Glomerular visceral epithelial cell (primary cell): ENCODE measurements around the gene DDX51.
"Not testable (repeated sequence)": the region's sequence is repeated elsewhere in the genome, so short reads cannot be mapped to it uniquely, and the experiment has no call there.

ENCODE experiments used
- DNase-seq: peaks from one replicate; pipeline ENCODE4 v3.0.0-alpha.2; 2016; ENCODE audit errors: extremely low spot score

Gene DDX51

GRCh38 chr12:132117558-132117875, 26.6 kb downstream of the DDX51 start:
- DNase-seq = no peak

GRCh38 chr12:132116709-132117557, 27.2 kb downstream of the DDX51 start:
- DNase-seq = no peak

- no peak for DNase-seq
These were observed 28.6 kb downstream of the DDX51 start for GRCh38 chr12:132115500-132115899.

DNA sequence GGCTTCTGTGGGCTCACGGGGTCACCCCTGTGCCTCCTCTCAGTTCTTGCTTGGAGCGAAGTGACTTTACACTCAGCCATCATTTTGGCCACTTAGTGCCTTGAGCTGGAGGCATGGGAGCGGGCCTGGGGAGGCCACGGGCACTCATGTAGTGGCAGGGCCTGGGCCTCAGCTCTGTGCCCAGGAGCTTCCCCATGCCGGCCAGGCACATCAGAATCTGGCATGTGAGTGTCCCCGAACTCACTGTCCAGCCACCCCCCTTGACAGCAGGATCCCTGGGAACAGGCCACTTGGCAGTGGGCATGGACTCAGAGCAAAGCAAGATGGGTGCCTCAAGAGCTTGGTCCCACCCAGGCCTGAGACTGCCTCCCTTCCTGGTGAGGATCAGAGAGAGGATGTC, 29.5 kb downstream of the DDX51 start:
- no peak for DNase-seq

DNA sequence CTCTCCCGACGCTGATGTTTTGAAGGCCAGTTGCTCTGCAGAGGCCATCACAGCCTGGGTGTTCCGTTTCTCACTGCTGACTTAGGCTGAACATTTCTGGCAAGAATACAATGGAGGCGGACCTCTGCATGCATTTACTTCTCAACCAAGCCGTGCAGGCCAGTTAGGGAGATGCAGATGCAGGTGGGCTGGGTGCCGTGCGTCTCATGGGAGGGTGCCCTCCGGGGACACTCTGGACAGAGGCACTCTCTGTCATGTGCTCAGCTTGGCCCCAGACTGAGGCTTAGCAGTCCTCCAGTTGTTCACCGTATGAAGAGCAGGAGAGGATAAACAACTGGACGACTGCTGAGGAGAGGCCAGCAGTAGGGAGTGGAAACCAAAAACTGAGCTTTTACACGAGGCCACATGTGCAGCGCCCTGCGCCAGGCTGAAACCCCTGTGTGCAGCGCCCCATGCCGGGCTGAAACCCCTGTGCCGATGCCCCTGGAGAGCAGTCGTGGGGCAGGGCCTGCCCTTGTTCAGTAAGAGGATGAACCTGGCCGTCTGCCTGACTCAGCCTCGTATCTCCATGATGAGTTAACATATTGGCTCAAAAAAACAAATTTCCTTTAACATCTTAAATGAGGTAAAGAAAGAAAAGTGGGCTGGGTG, 32.3 kb downstream of the DDX51 start:
- DNase-seq = no peak

- DNase-seq = no peak
These were observed 33.4 kb downstream of the DDX51 start for GRCh38 chr12:132110677-132111076.

DNA sequence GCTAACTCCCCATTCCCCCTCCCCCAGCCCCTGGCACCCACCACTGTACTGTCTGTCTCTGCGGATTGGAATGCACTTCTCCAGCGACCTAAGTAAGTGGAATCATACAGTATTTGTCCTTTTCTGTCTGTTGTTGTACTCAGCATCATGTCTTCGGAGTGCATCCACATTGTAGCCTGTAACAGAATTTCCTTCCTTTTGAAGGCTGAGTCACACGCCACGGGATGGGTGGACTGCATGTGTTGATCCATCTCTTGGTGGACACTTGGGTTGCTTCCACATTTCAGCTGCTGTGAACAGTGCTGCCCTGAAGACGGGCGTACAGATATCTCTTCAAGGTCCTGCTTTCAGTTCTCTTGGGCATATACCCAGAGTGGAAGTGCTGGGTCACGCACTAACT, 34.4 kb downstream of the DDX51 start:
- DNase-seq = no peak

DNA sequence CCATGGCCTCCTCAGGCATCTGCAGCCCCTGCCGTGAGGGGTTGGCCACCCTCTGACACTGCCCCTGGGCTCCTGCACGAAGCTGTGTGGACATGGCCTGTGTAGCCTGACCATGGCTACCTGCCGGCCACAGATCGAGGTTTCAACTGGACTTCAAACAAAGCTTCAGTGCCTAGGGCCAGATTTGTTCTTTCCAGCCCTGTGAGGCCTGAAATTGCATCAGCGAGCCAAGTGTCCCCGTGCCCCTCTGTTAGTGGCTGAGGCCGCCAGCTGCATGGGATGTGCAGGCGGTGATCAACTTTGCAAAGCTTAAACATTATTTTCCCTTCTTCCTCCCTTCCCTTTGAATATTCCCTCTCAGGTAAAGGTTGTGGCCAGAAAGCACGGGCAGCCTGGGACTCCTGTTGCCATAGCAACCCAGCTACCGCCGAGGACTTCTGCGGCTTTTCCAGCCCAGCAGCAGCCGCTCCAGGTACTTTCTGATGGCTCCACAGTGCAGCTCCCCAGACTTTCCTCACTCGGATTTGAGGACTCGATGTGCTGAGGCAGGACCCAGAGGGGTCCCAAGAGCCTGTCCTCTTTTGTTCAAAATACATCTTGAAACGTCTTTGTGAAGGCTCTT, 35.8 kb downstream of the DDX51 start:
- DNase-seq = no peak

DNA sequence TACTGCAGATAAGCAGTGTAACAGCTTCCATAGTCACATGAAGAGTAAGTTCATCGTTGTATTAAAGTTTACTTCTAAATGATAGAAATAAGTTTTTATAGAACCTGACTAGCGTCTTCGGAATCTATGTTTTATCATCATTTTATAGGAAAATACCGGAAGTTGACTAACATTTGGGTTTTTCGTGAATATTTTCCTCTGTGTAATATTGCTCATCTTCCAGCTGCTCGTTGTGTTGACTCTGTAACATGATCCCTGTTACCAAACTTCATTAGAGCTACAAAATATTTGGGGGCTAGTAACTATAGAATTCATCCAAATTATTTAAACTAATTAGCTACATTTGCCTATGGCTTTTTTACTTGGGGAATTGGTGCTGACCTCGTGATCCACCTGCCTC, 37.2 kb downstream of the DDX51 start:
- no peak for DNase-seq

DNA sequence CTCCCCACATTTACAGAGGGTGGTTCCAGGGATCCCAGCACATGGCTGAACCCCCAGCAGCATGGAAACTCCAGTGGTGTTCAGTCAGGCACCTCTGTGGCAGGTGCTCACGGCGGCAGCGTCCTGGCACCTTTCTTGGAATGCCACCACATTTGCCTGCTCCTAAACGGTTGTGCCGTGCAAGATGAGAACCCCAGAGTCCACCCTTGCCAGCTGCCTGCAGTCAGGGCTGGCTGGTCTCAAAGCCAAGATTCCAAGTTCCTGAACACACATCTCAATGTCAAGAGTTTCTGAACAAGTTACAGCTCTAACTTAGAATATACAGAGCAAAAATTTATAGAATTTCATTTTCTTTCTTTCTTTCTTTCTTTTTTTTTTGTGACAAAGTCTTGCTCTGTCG, 38.7 kb downstream of the DDX51 start:
- DNase-seq = no peak

DNA sequence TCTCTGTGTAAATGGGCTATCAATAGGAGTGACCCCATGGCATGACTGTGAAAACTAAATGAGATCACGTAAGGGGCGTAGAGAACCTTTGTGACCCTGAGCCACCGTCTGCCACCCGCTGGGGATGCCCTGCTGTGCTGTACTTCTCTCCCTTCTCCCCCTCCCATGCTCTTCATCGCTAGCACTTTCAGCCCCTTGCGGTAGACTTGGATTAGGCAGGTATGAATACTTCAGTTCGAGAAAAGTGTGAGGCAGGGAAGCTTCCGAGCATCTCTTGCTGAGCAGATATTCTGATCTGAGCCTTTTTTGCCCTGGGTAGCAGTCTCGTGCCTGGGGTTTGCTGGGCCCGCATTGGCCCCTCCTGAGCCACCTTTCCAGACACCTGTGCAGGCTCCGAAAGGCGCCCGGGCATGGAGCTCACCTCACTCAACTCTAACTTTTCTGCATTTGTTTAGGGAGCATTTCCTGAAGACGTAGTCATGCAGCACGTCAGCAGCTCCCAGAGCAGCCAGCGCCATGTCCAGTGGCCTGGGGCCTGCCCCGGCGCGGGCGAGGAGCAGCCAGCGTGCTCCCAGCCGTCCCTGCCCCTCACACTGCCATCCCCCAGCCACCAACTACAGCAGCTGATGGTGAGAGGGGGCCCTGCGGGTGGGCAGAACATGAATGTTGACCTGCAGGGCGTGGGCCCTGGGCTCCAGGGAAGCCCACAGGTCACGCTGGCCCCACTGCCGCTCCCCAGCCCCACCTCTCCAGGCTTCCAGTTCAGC, 40.4 kb downstream of the DDX51 start:
- DNase-seq = no peak

GRCh38 chr12:132103072-132103471, 41.0 kb downstream of the DDX51 start:
- DNase-seq = not testable (repeated sequence)

GRCh38 chr12:132102297-132102696, 41.8 kb downstream of the DDX51 start:
- no peak for DNase-seq

- DNase-seq = no peak
These were observed 43.6 kb downstream of the DDX51 start for GRCh38 chr12:132100306-132101065.

- DNase-seq = no peak
These were observed 44.4 kb downstream of the DDX51 start for GRCh38 chr12:132099739-132100138.

DNA sequence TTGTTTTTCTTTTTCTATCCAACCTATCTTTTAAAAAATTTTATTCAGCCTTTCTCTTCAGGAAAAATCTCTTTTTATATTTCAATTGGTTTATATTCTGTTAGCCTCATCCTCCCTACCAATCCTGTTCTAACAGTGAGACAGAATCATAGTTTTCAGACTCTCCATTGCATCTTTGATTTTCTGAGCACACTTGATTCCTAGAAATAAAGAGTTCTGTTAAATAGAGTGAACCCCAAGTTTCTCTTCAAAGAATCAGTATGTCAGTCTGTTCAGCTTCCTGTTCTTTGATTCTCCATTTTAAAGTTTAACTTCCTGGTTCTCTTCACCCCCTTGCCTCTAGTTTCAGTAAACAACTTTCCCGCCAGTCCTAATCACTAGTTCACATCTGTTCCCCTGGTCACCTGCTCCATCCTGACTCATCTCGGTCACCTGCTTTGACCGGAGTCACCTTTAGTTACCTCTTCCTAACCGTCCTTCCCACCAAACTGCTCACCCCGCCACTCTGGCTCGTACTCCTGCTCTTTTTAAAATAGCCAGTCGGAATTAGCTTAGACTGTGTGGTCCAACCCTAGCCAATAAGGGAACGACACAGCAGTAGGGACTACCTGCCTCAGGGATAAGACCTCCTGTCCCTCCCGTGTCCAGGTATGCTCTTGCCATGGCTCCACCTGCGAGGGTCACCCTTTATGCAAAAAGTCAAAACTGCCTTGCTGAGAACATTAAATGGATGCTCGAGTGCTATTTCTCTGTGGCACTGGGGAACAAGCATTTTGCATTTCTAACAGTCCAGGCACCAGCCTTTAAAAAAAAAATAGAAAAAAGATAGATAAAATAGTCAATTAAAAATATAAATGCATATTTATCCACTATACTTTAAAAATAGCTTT, 48.4 kb downstream of the DDX51 start:
- no peak for DNase-seq

- DNase-seq = no peak
These were observed 49.7 kb downstream of the DDX51 start for GRCh38 chr12:132094269-132094891.

DNA sequence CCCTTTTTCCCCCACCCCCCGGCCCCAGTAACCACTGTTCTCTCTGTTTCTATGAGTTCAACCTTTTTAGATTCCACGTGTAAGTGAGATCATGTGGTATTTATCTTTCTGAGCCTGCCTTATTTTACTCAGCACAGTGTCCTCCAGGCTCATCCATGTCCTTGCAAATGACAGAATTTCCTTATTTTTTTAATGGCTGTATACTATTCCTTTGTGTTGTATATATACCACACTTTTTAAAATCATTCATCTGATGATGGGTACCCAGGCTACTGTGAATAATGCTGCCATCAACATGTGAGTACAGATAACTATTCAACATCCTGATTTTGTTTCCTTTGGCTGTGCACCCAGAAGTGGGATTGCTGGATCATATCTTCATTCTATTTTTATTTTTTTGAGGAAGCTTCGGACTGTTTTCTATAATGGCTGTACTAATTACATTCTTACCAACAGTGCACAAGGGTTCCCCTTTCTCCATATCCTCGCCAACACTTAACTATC, 54.7 kb downstream of the DDX51 start:
- DNase-seq = no peak
